NCI-H510A treated with DMSO at 0.1 percent for 48 hours (cell line): ENCODE data around the gene CACNA2D4.
A peak's percentile ranks its signal among the peaks of the same experiment; 100 is the strongest.

ENCODE experiments used
- DNase-seq: peaks from one replicate; lab custom pipeline; 2025; lab: John Stamatoyannopoulos, UW

Gene CACNA2D4

DNA sequence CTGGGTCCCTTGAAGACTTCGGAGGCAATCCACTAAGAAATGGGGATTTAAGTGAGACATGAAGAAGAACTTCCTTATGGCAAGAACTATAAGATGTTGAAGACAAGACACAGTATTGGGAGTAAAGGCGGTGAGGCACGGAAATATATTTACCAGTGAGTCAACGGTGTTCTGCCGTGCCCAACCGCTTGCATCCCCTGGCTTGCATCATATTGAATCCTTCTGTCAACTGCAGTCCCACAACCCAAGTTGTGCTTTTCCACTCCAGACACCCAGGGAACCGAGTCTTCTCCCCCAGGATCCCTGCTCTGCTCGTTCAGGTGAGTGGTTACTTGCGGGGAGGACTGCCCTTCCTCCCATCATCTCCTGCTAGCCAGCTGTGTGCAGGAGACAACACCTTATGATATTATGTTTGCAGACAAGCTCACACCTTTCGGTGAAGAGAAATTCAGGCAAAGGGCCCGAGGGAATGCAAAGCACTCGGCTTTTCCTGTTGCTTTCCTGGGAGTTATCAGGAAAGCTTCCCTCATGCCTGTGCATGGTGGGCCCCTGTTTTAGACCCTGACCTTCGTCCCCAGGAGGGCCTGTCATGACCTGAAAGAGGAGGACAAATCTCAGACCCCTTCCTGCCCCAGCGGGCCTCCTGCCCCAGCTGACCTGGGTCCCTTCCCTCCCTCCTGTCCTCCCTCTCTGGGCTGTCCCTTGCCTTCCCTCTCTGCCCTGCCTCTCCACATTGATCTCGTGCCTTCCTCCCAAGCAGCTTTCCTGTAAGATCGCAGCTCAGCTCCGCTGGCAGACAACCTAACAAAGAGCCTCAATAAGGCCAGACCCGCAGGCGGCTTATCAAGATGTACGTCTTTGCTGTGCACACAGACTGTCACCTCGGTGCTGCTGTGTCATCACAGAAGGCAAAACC, 102.4 kb downstream of the CACNA2D4 start:
- no peak for DNase-seq

DNA sequence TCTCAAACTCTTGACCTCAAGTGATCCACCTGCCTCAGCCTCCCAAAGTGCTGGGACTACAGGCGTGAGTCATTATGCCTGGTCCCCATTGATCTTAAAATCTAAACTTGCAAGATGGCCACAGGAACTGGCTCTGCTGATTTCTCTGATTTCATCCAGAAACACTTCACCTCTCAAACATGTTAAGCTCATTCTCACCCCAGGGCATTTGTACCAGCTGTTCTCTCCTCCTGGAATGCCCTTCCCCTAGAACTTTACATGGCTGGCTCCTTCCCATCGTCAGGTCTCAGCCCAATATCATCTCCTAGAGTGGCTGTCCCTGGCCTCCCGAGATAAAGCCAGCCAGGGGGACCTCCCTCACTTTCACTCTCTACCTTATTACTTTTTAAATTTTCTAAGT, 103.3 kb downstream of the CACNA2D4 start:
- DNase-seq: no peak

DNA sequence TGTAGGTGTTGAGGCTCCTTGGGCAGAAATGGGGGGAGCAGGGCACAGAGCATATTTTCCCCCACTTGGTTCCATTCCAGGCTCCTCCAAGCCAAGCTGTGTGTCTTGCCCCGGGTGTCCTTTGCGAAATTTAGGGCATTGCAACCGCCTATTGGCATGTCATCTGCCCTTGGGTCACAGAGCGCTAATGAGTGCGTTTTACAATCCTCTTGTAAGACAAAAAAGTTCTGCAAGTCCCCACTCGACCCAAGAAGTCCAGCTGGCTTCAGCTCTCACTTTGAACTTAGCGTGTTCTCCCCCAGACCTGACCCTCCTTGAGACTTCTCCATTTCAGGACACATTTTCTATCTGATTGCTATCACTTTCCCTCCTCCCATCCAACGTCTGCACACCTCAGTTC, 104.2 kb downstream of the CACNA2D4 start:
- no peak for DNase-seq

DNA sequence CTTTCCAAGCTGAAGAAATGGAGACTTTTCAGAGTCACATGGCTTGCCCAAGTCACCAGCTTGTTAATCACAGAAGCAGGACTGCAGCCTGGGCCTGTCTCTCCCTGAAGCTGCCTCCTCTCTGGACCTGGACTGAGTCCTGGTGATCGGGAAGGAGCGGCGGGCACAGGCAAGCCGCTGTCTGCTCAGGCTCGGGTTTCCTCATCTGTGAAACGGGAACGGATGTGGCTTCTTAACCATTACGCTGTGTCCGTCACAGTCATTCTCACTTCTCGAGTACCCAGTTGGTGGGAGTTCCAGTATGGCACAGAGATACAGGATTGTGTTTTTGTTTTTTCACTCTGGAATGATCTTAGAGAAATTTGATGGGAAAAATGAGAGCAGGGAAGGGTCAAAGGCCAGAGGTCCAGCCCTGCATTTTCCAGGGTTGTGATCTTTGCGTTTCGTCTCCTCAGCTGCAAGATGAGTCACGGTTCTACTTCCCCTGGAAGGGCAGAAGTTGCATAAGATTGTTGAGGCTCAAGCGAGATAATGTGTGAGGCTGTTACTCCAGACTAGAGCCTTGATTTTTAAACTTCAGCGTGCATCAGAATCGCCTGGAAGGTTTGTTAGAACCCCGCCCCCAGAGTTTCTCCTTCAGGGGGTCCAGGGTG, 105.7 kb downstream of the CACNA2D4 start:
- no peak for DNase-seq

GRCh38 chr12:1811948-1812291, 106.5 kb downstream of the CACNA2D4 start:
- DNase-seq: no peak

DNA sequence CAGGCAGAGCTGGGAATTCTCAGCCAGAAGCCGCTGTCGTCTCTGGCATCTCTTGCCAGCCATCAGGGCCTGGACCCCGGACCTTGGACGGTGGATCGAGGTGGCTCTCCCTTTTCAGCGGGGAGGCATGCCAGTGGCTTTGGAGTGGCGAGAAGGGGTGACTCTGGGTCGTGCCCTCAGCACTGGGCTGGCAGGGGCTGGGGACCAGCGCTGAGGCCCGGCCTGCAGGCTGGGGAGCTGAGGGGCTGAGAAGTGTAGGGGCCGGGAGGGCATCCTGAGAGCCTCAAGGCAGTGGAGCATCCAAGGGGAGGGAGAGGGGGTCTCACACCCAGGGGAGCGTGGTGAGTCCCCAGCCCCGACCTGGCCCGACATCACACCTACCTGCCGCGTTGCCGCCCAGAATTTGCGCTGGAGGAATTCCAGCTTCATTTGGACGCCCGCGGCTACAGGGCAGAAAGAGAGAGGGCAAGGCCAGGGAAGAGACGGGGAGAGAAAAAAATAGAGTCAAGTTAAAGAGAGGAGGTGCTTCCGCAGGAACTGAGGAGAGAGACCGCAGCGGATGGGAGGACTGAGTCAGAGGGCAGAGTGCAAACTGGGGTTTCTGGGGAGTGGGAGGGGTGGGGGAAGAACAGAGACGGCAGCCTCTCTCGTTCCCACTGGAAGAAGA, 107.0 kb downstream of the CACNA2D4 start:
- no peak for DNase-seq

- no peak for DNase-seq
Observed at GRCh38 chr12:1810931-1811280, 107.5 kb downstream of the CACNA2D4 start.

- DNase-seq: no peak
Observed at GRCh38 chr12:1810201-1810930, 108.1 kb downstream of the CACNA2D4 start.

GRCh38 chr12:1809591-1810190, 108.8 kb downstream of the CACNA2D4 start:
- DNase-seq: no peak

DNA sequence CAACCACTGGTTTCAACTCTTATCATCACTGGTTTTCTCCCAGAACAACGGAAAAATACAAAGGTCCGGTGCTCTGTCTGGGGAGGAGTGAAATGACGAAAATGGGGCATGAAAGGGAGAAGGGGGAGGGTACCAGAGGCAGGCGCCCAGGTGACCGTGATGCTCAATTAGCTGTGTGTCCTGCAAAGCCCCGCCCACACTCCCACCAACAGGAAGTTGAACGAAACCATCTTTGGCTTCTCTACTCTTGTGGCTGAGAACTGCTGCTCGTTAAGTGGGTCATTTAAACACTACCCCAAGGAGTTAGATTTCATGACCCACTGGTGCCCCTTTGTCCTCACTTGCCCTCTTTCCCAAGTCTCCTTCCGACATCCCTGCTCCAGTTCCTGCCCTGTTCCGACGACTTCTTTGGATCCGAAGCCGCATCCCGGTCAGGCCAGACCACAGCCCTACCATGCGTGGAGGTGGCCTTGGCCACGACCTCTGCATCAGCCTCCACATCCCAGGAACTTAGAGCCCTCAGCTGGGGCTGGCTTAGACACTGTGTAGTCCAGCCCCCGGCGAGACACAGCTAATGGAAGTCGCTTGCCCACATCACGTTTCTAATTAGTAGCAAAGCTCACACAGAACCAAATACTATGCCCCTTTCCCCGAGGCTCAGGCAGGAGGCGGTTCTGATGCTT, 109.5 kb downstream of the CACNA2D4 start:
- DNase-seq: no peak

GRCh38 chr12:1808036-1808797, 110.2 kb downstream of the CACNA2D4 start:
- DNase-seq: no peak

DNA sequence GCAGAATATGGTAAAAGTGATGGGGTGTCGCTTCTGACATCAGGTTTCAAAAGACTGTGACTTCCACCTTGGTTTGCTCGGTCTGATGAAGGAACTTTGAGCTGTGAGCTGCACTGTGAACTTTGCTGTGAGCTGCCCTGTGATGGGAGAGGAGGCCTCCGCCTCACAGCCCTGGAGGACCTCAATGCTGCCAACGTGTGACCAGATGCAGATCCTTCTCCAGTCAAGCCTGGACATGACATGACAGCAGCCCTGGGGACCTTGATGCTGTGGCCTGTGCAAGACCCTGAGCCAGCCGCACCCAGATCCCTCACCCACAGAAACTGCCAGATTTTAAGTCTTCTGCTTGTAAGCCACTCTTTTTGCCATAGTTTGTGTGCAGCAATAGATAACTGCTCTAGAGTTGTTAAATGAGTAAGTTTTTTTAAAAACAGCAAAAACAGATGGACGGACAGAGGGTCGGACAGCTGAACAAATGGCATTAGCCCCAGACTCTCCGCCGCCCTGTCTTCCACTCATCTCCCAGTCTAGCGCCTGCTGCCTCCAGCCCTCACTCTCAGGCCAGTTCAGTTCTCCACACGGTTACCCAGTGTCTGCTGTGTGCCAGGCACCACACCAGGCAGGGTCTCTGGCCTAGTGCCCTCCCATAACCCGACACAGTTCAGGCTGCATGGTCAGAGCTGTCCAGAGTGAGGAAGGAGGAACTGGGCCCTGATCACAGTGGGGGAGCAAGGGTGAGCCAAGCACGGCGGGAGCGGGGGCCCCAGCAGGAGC, 111.2 kb downstream of the CACNA2D4 start:
- DNase-seq: no peak

DNA sequence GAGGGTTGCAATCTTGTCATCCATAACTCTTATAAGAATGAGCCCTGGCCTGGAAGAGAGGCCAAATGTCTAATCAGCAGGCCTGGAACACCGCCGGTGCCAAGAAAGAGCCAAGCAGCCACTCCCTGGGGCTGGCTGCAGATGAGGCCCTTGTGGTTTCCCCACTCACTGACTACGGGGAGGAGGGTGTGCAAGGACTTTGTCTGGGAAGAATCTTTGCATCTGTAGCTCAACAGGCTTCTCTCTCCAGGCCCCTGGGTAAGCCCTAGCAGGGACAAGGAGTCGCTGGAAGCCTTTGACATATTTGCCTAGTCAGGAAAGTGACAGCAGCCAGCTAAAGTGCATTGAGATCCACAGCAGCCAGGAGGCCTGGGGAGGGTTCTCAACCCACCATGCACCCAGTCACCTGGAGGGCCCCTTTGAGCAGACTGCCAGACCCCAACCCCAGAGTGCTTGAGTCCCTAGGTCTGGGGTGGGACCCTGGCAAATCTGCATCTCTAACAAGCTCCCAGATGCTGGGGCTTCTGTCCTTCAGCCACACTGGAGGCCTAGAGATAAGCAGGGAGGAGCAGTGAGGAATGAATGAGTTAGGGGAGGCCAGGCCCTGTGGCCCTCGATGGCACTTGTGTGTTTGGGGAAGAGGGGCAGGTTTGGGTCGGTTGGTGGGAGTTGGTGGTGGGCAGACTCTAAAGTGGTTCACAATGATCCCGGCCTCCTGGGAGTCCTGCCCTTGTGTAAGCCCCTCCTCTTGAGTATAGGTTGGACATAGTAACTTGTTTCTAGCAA, 112.0 kb downstream of the CACNA2D4 start:
- no peak for DNase-seq

GRCh38 chr12:1805441-1806081, 112.9 kb downstream of the CACNA2D4 start:
- DNase-seq: no peak

DNA sequence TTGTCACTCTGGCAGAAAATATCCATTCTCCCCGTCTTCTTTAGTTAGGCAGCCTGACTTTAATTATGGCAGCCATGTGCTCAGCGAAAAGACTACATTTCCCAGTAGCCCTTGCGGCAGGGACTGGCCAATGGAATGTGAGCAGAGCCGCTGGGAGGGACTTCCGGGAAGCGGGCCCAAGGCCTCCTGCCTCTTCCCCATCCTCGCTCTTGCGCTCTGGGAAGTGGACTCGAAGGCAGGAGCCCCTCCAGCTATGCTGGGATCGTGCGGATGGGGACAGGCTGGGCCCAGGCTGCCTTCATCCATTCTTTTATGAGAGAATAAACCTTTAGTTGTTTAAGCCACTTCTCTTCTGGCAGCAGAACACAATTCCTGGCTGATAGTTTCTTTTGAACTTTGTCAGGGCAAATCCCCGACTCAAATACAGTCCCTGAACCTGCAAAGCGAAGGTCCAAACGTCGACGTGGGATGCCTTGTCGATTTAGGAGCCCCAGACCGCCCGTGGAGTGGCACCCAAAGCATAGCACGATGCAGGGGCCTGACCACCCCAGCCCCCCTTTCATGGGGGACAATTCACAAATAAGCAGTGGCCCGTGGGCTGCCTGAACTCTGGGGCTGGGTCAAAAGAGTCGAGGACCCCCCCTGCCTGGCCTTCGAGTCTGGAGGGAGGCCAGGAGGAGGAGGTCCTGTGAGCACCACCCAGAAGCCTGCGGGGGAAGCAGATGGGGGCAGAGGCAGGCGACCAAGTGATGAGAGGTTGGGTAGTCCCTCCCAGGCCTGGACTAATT, 113.7 kb downstream of the CACNA2D4 start:
- DNase-seq: peak; percentile 76

GRCh38 chr12:1803736-1804135, 114.7 kb downstream of the CACNA2D4 start:
- no peak for DNase-seq

DNA sequence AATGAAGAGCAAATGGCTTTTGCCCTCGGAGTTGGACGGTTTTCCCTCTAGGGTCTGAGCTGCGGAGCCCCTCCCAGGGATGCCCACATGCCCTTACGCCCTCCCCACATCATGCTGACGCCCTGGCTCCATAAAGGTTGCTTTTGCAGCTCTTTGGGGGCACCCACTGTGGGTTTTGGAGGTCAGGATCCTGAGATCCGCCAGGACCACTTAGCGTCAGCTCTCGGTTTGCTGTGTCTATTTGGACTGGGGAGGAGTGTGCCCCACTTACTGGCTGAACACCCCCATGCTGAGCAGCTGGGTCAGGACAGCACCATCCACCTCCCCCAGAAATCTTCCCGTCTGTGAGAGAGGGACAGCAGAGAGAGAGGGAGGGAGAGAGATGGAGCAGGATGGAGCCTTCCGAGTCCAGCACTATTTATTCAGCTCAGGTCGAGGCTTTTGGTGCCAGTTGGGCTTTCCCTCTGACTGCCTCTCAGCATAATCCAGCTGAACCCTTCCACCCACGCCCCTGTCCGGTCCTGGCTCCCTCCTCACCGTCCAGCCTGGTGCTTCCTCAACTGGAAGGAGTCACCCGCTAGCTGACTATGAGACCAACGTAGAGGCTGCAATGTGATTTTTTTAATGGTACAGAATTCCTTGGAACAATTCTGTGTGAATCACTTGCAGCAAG, 117.0 kb downstream of the CACNA2D4 start:
- DNase-seq: no peak
